GM21381 (cell line): ENCODE measurements around the gene DRC7.

ENCODE experiments used
- ATAC-seq: cut with Tn5 transposase; IDR thresholded peaks from one replicate; pipeline ENCODE4 v1.9.1; 2021; ENCODE audit warnings: mild to moderate bottlenecking, moderate library complexity; ENCODE audit not compliant: unreplicated experiment

The DRC7 gene

GRCh38 chr16:57694725-57695679 lies at the start of gene DRC7:
DRC7 (plus strand) TSS chr16:57694806; CDS start chr16:57697950, 3,144 bp downstream.
- ATAC-seq = no peak

GRCh38 chr16:57645169-57645568 lies 49.4 kb upstream of the DRC7 start:
- no peak for ATAC-seq

- no peak for ATAC-seq
These were observed 48.8 kb upstream of the DRC7 start for GRCh38 chr16:57645691-57646387.

GRCh38 chr16:57646388-57647039 lies 48.1 kb upstream of the DRC7 start:
- ATAC-seq = no peak

GRCh38 chr16:57647136-57647875 lies 47.3 kb upstream of the DRC7 start:
- no peak for ATAC-seq

- no peak for ATAC-seq
These were observed 46.5 kb upstream of the DRC7 start for GRCh38 chr16:57648125-57648524.

- peak; percentile 56 for ATAC-seq
These were observed 45.8 kb upstream of the DRC7 start for GRCh38 chr16:57648581-57649442.

GRCh38 chr16:57649443-57649751 lies 45.2 kb upstream of the DRC7 start:
- ATAC-seq = no peak

DNA sequence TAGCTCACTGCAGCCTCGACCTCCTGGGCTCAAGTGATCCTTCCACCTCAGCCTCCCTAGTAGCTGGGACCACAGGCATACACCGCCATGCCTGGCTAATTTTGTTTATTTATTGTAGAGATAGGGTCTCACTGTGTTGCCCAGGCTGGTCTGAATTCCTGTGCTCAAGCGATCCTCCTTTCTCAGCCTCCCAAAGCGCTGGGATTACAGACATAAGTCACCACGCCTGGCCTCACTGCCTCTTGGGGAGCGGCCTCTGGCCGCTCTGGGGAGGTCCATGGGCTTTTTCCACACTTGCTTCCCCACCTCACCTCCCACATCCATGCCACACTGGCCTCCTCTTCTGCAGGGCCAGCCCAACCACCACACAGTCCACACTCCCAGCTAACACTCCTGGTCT lies 44.8 kb upstream of the DRC7 start:
- ATAC-seq = no peak

DNA sequence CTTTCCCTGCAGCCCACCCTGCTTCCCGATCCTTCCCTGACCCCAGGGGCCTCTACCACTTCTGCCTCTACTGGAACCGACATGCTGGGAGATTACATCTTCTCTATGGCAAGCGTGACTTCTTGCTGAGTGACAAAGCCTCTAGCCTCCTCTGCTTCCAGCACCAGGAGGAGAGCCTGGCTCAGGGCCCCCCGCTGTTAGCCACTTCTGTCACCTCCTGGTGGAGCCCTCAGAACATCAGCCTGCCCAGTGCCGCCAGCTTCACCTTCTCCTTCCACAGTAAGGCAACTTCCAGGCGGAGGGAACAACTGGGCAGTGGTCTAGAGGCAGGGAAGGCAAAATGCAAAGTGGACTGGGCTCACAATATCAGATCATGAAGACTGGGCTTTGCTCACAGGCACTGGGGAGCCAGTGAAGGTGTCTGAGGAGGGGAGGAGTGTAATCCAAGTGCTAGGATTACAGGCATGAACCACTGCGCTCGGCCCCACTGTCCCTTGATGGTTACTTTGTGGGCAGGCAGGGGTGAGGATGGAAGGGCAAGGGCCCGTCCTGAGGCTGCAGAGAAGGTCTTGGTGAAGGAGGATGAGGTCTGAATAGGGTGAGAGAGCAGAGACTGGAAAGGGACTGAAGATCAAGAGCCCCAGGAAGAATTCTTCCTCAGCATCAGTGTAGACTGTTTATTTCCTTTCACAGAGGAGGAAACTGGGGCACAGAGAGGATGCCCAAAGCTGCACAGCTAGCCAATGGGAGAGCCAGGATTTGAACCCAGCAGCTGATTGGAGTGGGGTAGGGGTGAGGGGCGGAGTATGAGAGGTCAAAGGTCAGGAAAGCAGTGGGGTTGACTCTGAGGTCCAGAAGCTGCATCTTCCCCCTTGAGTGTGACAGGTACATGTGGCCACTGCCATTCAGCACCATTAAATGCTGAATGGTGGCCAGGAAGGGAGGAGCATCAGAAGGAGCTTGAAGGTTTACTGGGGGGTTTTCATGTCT lies 43.0 kb upstream of the DRC7 start:
- no peak for ATAC-seq

DNA sequence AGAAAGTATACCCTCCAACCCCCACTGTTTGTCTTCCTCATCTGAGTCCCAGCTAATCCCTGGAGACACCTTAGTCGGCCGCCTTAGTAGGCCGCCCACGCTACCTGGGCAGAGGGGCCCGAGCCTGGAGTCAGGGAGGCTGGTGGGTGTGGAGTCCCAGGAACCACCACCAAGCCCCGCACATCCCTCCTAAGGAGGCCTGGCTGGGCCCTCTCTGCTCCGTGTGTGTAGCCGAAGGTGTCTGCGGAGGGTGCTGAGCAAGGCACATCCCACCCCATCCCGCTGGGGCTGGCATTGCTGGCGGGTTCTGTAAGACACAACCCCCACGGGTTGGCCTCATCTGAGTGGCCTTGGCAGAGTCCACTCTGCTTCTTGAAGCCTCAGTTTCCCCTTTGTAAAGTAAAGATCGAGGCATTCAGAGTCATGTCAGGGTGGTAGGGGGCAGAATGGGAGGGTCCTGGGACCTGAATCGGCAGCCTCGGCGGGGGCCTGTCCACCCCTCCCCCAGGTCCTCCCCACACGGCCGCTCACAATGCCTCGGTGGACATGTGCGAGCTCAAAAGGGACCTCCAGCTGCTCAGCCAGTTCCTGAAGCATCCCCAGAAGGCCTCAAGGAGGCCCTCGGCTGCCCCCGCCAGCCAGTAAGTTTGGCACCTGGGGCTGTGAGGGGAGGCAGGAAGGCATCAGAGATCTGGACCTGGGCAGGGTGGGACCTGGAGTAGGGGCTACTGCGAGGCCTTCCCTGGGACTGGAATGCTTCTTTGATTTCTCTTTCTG lies 41.7 kb upstream of the DRC7 start:
- no peak for ATAC-seq

DNA sequence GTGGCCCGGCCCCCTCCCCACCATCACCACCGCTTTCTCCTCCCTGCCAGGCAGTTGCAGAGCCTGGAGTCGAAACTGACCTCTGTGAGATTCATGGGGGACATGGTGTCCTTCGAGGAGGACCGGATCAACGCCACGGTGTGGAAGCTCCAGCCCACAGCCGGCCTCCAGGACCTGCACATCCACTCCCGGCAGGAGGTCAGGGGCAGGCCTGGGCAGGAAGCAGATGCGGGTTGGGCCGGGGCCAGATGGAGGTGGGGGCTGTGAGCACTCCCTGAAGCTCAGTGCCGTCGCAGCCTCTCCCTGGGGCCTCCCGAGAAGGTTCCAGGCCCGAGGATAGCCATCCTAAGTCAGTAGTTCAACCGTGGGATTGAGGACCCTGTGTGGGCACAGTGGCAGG lies 40.7 kb upstream of the DRC7 start:
- no peak for ATAC-seq

- ATAC-seq = no peak
These were observed 38.2 kb upstream of the DRC7 start for GRCh38 chr16:57656342-57656955.

GRCh38 chr16:57657228-57657627 lies 37.4 kb upstream of the DRC7 start:
- no peak for ATAC-seq

GRCh38 chr16:57658130-57658877 lies 36.3 kb upstream of the DRC7 start:
- no peak for ATAC-seq

- ATAC-seq = no peak
These were observed 35.5 kb upstream of the DRC7 start for GRCh38 chr16:57658878-57659674.
